ENCODE results near the gene PTPN5.
"Not testable (repeated sequence)": the region's sequence is repeated elsewhere in the genome, so short reads cannot be mapped to it uniquely, and the experiment has no call there.

PTPN5 gene

DNA sequence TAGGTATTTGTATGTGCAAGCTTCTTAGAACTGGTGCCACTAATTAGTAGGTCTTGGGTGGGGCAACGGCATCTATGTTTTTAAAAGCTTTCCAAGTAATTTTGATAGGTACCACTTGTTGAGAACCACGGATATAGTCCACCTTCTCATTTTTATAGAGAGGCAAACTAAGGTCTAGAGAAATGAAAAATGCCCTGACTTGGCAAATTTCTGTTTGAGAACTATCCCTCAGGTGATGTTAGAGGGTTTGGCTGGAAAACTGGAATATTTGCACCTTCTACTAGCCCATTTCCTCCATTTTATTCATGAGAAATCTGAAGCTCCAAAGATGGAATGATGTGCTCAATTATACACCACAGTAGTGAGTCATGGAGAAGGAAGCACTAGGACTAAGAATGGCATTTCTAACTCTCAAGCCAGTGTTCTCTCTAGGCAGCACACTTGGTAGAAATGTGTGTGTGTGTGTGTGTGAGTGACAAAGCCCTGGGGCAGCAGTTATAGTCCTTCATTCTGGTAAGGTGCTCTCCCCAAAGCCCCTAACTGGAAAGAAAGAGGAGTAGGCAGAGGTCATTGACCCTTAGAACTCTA is 94.9 kb downstream of the PTPN5 start:
- no peak for TF ChIP-seq YY1 (IDR thresholded peaks at IDR 0.05; ENCODE audit: insufficient read depth, insufficient read length)
- no peak for TF ChIP-seq SUZ12 (IDR thresholded peaks at IDR 0.05; ENCODE audit: extremely low read depth, insufficient read depth, insufficient read length)
- no peak for TF ChIP-seq ZNF274 (IDR thresholded peaks at IDR 0.05; ENCODE audit: low read depth, low read length)
- DNase-seq (ENCODE audit: low read depth, low spot score) = no peak
- Histone ChIP-seq H3K27me3 (ENCODE audit: insufficient read depth, insufficient read length) (peaks cover 22% of the 10 kb centered on the region), H3K4me3 (ENCODE audit: insufficient read length, low read depth) (no peak overlapping the region), H3K4me1 (ENCODE audit: insufficient read depth, insufficient read length) (no peaks in the 10 kb centered on the region), H3K36me3 (ENCODE audit: insufficient read depth, insufficient read length, low read length) (no peaks in the 10 kb centered on the region), H3K9ac (ENCODE audit: insufficient read length, low read depth) (no peak overlapping the region), H3K9me3 (ENCODE audit: insufficient read depth, low read length) (no peaks in the 10 kb centered on the region)

DNA sequence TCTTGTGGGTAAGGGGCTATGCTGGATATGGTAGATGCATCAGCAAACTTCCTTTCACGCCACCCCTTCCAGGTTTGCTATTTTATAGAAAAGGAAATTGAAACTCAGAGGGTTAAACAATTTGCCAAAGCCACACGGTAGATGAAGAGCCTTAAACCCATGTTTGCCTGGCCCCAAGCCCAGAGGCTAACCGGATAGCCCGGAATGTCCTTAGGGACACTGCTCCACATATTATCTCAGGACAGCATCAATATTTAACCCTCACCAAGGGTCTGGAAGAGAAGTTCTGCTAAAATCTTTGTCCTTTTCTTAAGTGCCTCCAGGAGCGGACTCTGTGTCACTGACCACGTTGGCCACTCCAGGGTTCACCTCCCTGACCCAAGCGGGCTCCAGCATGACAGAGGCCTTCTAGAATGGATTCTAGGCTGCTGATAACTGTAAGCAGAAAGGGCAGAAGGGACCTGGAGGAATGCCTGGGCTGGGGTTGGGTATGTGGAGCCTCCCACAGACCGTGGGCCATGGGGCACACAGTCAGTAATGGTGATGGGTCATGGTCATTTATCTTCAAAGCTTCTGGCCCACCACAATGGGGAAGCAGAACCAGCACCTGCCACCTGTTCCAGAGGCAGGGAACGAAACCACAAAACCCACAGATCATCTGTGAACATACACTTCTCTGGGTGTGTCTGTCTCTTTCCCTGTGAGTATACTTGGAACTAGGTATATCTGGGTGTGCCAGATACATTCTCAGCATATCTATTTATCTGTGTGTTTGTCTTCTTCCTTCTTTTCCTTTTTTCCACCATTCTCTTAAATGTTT is 98.4 kb downstream of the PTPN5 start:
- H3K36me3 ChIP-seq (ENCODE audit: insufficient read depth, insufficient read length, low read length) = no peaks in the 10 kb centered on the region
- TF ChIP-seq YY1 (IDR thresholded peaks at IDR 0.05; ENCODE audit: insufficient read depth, insufficient read length) (no peak), ZNF274 (IDR thresholded peaks at IDR 0.05; ENCODE audit: low read depth, low read length) (no peak), SUZ12 (IDR thresholded peaks at IDR 0.05; ENCODE audit: extremely low read depth, insufficient read depth, insufficient read length) (no peak)
- no peaks in the 10 kb centered on the region for H3K9me3 ChIP-seq (ENCODE audit: insufficient read depth, low read length)
- H3K9ac ChIP-seq (ENCODE audit: insufficient read length, low read depth) = no peak overlapping the region
- H3K4me1 ChIP-seq (ENCODE audit: insufficient read depth, insufficient read length) = no peaks in the 10 kb centered on the region
- DNase-seq (ENCODE audit: low read depth, low spot score) = no peak
- peaks cover 10% of the 10 kb centered on the region for H3K27me3 ChIP-seq (ENCODE audit: insufficient read depth, insufficient read length)
- no peak overlapping the region for H3K4me3 ChIP-seq (ENCODE audit: insufficient read length, low read depth)

DNA sequence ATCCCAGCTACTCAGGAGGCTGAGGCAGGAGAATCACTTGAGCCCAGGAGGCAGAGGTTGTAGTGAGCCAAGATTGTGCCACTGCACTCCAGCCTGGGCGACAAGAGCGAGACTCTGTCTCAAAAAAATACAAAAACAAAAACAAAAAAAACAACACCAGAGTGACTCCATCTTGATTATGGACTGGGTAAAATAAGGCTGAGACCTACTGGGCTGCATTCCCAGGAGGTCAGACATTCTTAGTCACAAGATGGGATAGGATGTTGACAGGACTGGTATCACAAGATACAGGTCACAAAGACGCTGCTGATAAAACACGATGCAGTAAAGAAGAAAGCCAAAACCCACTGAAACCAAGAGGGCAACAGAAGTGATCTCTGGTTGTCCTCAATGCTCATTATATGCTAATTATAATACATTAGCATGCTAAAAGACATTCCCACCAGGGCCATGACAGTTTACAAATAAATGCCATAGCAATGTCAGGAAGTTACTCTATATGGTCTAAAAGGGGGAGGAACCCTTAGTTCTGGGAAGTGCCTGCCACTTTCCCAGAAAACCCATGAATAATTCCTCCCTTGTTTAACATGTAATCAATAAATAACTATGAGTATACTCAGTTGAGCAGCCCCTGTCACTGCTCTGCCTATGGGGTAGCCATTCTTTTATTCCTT is 100.0 kb downstream of the PTPN5 start:
- not testable (repeated sequence) for H3K36me3 ChIP-seq (ENCODE audit: insufficient read depth, insufficient read length, low read length); H3K9me3 ChIP-seq (ENCODE audit: insufficient read depth, low read length); H3K9ac ChIP-seq (ENCODE audit: insufficient read length, low read depth); DNase-seq (ENCODE audit: low read depth, low spot score); H3K4me1 ChIP-seq (ENCODE audit: insufficient read depth, insufficient read length); H3K27me3 ChIP-seq (ENCODE audit: insufficient read depth, insufficient read length); H3K4me3 ChIP-seq (ENCODE audit: insufficient read length, low read depth)

DNA sequence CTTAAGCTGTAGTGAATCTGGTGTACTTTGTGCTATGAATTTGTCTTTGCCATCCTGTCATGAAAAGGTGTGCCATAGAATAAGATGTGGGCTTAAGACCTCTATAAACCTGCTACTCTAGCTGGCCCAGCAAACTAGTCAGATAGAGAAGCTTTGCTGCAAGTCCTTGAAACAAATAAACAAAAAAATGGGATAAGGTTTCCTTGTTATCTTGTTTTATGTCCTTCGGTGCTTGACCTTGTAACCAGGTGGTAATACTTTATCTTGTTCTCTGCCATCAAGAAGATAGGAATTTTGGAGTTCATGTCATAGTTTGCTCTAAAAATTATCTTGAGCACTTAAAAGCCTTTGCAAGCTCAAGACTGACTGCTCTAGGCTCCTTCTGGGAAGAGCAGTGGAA is 107.3 kb downstream of the PTPN5 start:
- Histone ChIP-seq H3K4me3 (ENCODE audit: insufficient read length, low read depth) (no peak overlapping the region), H3K36me3 (ENCODE audit: insufficient read depth, insufficient read length, low read length) (no peaks in the 10 kb centered on the region), H3K4me1 (ENCODE audit: insufficient read depth, insufficient read length) (no peaks in the 10 kb centered on the region), H3K9me3 (ENCODE audit: insufficient read depth, low read length) (no peaks in the 10 kb centered on the region), H3K9ac (ENCODE audit: insufficient read length, low read depth) (no peak overlapping the region), H3K27me3 (ENCODE audit: insufficient read depth, insufficient read length) (no peaks in the 10 kb centered on the region)
- DNase-seq (ENCODE audit: low read depth, low spot score) = no peak
- TF ChIP-seq YY1 (IDR thresholded peaks at IDR 0.05; ENCODE audit: insufficient read depth, insufficient read length) (no peak), ZNF274 (IDR thresholded peaks at IDR 0.05; ENCODE audit: low read depth, low read length) (no peak), SUZ12 (IDR thresholded peaks at IDR 0.05; ENCODE audit: extremely low read depth, insufficient read depth, insufficient read length) (no peak)

DNA sequence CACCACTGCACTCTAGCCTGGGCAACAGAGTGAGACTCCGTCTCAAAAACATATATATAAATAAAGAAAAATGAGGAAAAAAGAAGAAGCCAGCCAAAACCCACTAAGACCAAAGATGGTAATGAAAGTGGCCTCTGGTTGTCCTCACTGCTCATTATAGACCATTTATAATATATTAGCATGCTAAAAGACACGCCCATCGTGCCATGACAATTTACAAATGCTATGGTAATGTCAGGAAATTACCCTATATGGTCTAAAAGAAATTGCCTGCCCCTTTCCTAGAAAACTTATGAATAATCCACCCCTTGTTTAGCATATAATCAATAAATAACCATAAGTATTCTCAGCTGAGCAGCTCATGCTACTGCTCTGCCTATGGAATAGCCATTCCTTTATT is 109.1 kb downstream of the PTPN5 start:
- no peak for DNase-seq (ENCODE audit: low read depth, low spot score)
- no peaks in the 10 kb centered on the region for H3K27me3 ChIP-seq (ENCODE audit: insufficient read depth, insufficient read length)
- no peak for TF ChIP-seq YY1 (IDR thresholded peaks at IDR 0.05; ENCODE audit: insufficient read depth, insufficient read length)
- no peak for TF ChIP-seq ZNF274 (IDR thresholded peaks at IDR 0.05; ENCODE audit: low read depth, low read length)
- no peak for TF ChIP-seq SUZ12 (IDR thresholded peaks at IDR 0.05; ENCODE audit: extremely low read depth, insufficient read depth, insufficient read length)
- H3K36me3 ChIP-seq (ENCODE audit: insufficient read depth, insufficient read length, low read length) = no peaks in the 10 kb centered on the region
- no peaks in the 10 kb centered on the region for H3K4me1 ChIP-seq (ENCODE audit: insufficient read depth, insufficient read length)
- H3K9me3 ChIP-seq (ENCODE audit: insufficient read depth, low read length) = no peaks in the 10 kb centered on the region
- H3K4me3 ChIP-seq (ENCODE audit: insufficient read length, low read depth) = no peak overlapping the region
- no peak overlapping the region for H3K9ac ChIP-seq (ENCODE audit: insufficient read length, low read depth)

DNA sequence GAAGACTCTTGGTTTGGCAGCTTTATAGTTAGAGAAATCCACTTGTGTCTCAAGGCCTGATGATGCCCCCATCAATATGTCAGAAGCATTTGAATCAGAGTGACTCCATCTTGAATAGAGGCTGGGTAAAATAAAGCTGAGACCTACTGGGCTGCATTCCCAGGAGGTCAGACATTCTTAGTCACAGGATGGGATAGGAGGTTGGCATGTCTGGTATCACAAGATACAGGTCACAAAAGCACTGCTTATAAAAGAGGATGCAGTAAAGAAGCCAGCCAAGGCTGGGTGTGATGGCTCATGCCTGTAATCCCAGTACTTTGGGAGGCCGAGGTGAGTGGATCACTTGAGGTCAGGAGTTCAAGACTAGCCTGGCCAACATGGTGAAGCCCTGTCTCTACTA is 109.6 kb downstream of the PTPN5 start:
- H3K9ac ChIP-seq (ENCODE audit: insufficient read length, low read depth); DNase-seq (ENCODE audit: low read depth, low spot score); H3K4me3 ChIP-seq (ENCODE audit: insufficient read length, low read depth); H3K27me3 ChIP-seq (ENCODE audit: insufficient read depth, insufficient read length); H3K4me1 ChIP-seq (ENCODE audit: insufficient read depth, insufficient read length); H3K9me3 ChIP-seq (ENCODE audit: insufficient read depth, low read length); H3K36me3 ChIP-seq (ENCODE audit: insufficient read depth, insufficient read length, low read length): not testable (repeated sequence)

Measured in NT2/D1 (cell line).